Vagina (tissue), 2 donors: ENCODE measurements around the gene SLCO2B1.

ENCODE experiments used
- CTCF ChIP-seq, 3 experiments: fragments of 450-650 bp in 2 of 3; fragments of 200-600 bp in 1 of 3; sonication (generic) in 1 of 3; IDR thresholded peaks; one replicate each; pipeline ENCODE4 v1.5.1; 2017 to 2019; ENCODE audit warnings: antibody characterized with exemption in 3 of 3, mild to moderate bottlenecking in 2 of 3, moderate library complexity in 2 of 3
- POLR2AphosphoS5 ChIP-seq, 2 donors: sonication (generic); formaldehyde crosslinking; IDR thresholded peaks; one replicate each; pipeline ENCODE4 v1.9.0; 2017; ENCODE audit warnings: antibody characterized with exemption in 2 of 2, mild to moderate bottlenecking in 2 of 2, low read depth in 1 of 2; ENCODE audit not compliant: insufficient read depth in 1 of 2

- TF ChIP-seq CTCF (IDR thresholded peaks at IDR 0.05) (no peak), POLR2AphosphoS5 (IDR thresholded peaks at IDR 0.05; ENCODE audit: insufficient read depth in 1 of 2, low read depth in 1 of 2) (no peak)
Observed at GRCh38 chr11:75152090-75152489, 1.2 kb downstream of the SLCO2B1 start.
